ENCODE results near the gene PLAC8L1.

Gene PLAC8L1

GRCh38 chr5:146070746-146071145 lies 34.6 kb downstream of the PLAC8L1 start:
- Histone ChIP-seq H3K36me3 (ENCODE audit: control insufficient read depth in 5 of 5, insufficient read depth in 5 of 5, low read length in 5 of 5) (no peaks in the 10 kb centered on the region), H3K9me3 (ENCODE audit: control insufficient read depth in 5 of 5, low read length in 5 of 5) (no peaks in the 10 kb centered on the region), H3K27me3 (ENCODE audit: control insufficient read depth in 5 of 5, insufficient read depth in 4 of 5, low read length in 5 of 5) (peaks cover 3 to 10% (median 9%) of the 10 kb centered on the region in 5 donors), H3K9ac (ENCODE audit: low read length in 5 of 5) (no peak overlapping the region), H3K4me3 (ENCODE audit: low read depth in 1 of 5, low read length in 5 of 5) (no peak overlapping the region), H3K4me1 (ENCODE audit: control insufficient read depth in 5 of 5, insufficient read depth in 5 of 5, low read length in 5 of 5) (peaks cover 0 to 8% (median 0%) of the 10 kb centered on the region in 5 donors), H3K27ac (ENCODE audit: low read depth, low read length) (no peak overlapping the region)

GRCh38 chr5:146069780-146070099 lies 35.6 kb downstream of the PLAC8L1 start:
- H3K27me3 ChIP-seq (ENCODE audit: control insufficient read depth in 5 of 5, insufficient read depth in 4 of 5, low read length in 5 of 5) = peaks cover 3 to 10% (median 6%) of the 10 kb centered on the region in 5 donors
- no peak overlapping the region for H3K27ac ChIP-seq (ENCODE audit: low read depth, low read length)
- no peaks in the 10 kb centered on the region for H3K36me3 ChIP-seq (ENCODE audit: control insufficient read depth in 5 of 5, insufficient read depth in 5 of 5, low read length in 5 of 5)
- no peak overlapping the region for H3K9ac ChIP-seq (ENCODE audit: low read length in 5 of 5)
- peaks cover 0 to 8% (median 0%) of the 10 kb centered on the region in 5 donors for H3K4me1 ChIP-seq (ENCODE audit: control insufficient read depth in 5 of 5, insufficient read depth in 5 of 5, low read length in 5 of 5)
- no peaks in the 10 kb centered on the region for H3K9me3 ChIP-seq (ENCODE audit: control insufficient read depth in 5 of 5, low read length in 5 of 5)
- H3K4me3 ChIP-seq (ENCODE audit: low read depth in 1 of 5, low read length in 5 of 5) = no peak overlapping the region

GRCh38 chr5:146068977-146069779 lies 36.2 kb downstream of the PLAC8L1 start:
- Histone ChIP-seq H3K9me3 (ENCODE audit: control insufficient read depth in 5 of 5, low read length in 5 of 5) (no peaks in the 10 kb centered on the region), H3K4me1 (ENCODE audit: control insufficient read depth in 5 of 5, insufficient read depth in 5 of 5, low read length in 5 of 5) (peaks cover 0 to 8% (median 0%) of the 10 kb centered on the region in 5 donors), H3K27me3 (ENCODE audit: control insufficient read depth in 5 of 5, insufficient read depth in 4 of 5, low read length in 5 of 5) (peaks cover under 1 to 8% (median 4%) of the 10 kb centered on the region in 5 donors), H3K9ac (ENCODE audit: low read length in 5 of 5) (no peak overlapping the region), H3K36me3 (ENCODE audit: control insufficient read depth in 5 of 5, insufficient read depth in 5 of 5, low read length in 5 of 5) (no peaks in the 10 kb centered on the region), H3K27ac (ENCODE audit: low read depth, low read length) (no peak overlapping the region), H3K4me3 (ENCODE audit: low read depth in 1 of 5, low read length in 5 of 5) (no peak overlapping the region)

GRCh38 chr5:146068206-146068605 lies 37.2 kb downstream of the PLAC8L1 start:
- H3K27ac ChIP-seq (ENCODE audit: low read depth, low read length) = no peak overlapping the region
- H3K9ac ChIP-seq (ENCODE audit: low read length in 5 of 5) = no peak overlapping the region
- peaks cover 0 to 8% (median 0%) of the 10 kb centered on the region in 5 donors for H3K4me1 ChIP-seq (ENCODE audit: control insufficient read depth in 5 of 5, insufficient read depth in 5 of 5, low read length in 5 of 5)
- no peaks in the 10 kb centered on the region for H3K36me3 ChIP-seq (ENCODE audit: control insufficient read depth in 5 of 5, insufficient read depth in 5 of 5, low read length in 5 of 5)
- H3K4me3 ChIP-seq (ENCODE audit: low read depth in 1 of 5, low read length in 5 of 5) = no peak overlapping the region
- H3K9me3 ChIP-seq (ENCODE audit: control insufficient read depth in 5 of 5, low read length in 5 of 5) = no peaks in the 10 kb centered on the region
- peaks cover 0 to 2% (median 0%) of the 10 kb centered on the region in 5 donors for H3K27me3 ChIP-seq (ENCODE audit: control insufficient read depth in 5 of 5, insufficient read depth in 4 of 5, low read length in 5 of 5)

GRCh38 chr5:146066968-146067367 lies 38.4 kb downstream of the PLAC8L1 start:
- Histone ChIP-seq H3K4me1 (ENCODE audit: control insufficient read depth in 5 of 5, insufficient read depth in 5 of 5, low read length in 5 of 5) (peaks cover 0 to 6% (median 0%) of the 10 kb centered on the region in 5 donors), H3K4me3 (ENCODE audit: low read depth in 1 of 5, low read length in 5 of 5) (no peak overlapping the region), H3K27me3 (ENCODE audit: control insufficient read depth in 5 of 5, insufficient read depth in 4 of 5, low read length in 5 of 5) (no peaks in the 10 kb centered on the region), H3K9ac (ENCODE audit: low read length in 5 of 5) (no peak overlapping the region), H3K9me3 (ENCODE audit: control insufficient read depth in 5 of 5, low read length in 5 of 5) (no peaks in the 10 kb centered on the region), H3K27ac (ENCODE audit: low read depth, low read length) (no peak overlapping the region), H3K36me3 (ENCODE audit: control insufficient read depth in 5 of 5, insufficient read depth in 5 of 5, low read length in 5 of 5) (peaks cover 0 to 6% (median 0%) of the 10 kb centered on the region in 5 donors)

GRCh38 chr5:146060221-146060585 lies 45.2 kb downstream of the PLAC8L1 start:
- H3K27ac ChIP-seq (ENCODE audit: low read depth, low read length) = no peak overlapping the region

GRCh38 chr5:146059460-146060220 lies 45.7 kb downstream of the PLAC8L1 start:
- Histone ChIP-seq H3K4me3 (ENCODE audit: low read depth in 1 of 5, low read length in 5 of 5) (no peak overlapping the region), H3K27ac (ENCODE audit: low read depth, low read length) (no peak overlapping the region)

More at GRCh38 chr5:146060221-146060585, 45.2 kb downstream of the PLAC8L1 start:
- Histone ChIP-seq H3K27me3 (ENCODE audit: control insufficient read depth in 5 of 5, insufficient read depth in 4 of 5, low read length in 5 of 5) (peaks cover 0 to 8% (median 0%) of the 10 kb centered on the region in 5 donors), H3K9me3 (ENCODE audit: control insufficient read depth in 5 of 5, low read length in 5 of 5) (no peaks in the 10 kb centered on the region), H3K9ac (ENCODE audit: low read length in 5 of 5) (no peak overlapping the region), H3K4me1 (ENCODE audit: control insufficient read depth in 5 of 5, insufficient read depth in 5 of 5, low read length in 5 of 5) (no peaks in the 10 kb centered on the region), H3K36me3 (ENCODE audit: control insufficient read depth in 5 of 5, insufficient read depth in 5 of 5, low read length in 5 of 5) (peaks cover 0 to 9% (median 5%) of the 10 kb centered on the region in 5 donors), H3K4me3 (ENCODE audit: low read depth in 1 of 5, low read length in 5 of 5) (no peak overlapping the region)

GRCh38 chr5:146055432-146055831 lies 49.9 kb downstream of the PLAC8L1 start:
- Histone ChIP-seq H3K27ac (ENCODE audit: low read depth, low read length) (no peak overlapping the region), H3K4me1 (ENCODE audit: control insufficient read depth in 5 of 5, insufficient read depth in 5 of 5, low read length in 5 of 5) (no peaks in the 10 kb centered on the region), H3K27me3 (ENCODE audit: control insufficient read depth in 5 of 5, insufficient read depth in 4 of 5, low read length in 5 of 5) (peaks cover 0 to 12% (median 0%) of the 10 kb centered on the region in 5 donors), H3K9ac (ENCODE audit: low read length in 5 of 5) (no peak overlapping the region), H3K4me3 (ENCODE audit: low read depth in 1 of 5, low read length in 5 of 5) (no peak overlapping the region), H3K36me3 (ENCODE audit: control insufficient read depth in 5 of 5, insufficient read depth in 5 of 5, low read length in 5 of 5) (peaks cover 0 to 5% (median 3%) of the 10 kb centered on the region in 5 donors), H3K9me3 (ENCODE audit: control insufficient read depth in 5 of 5, low read length in 5 of 5) (no peaks in the 10 kb centered on the region)

More at GRCh38 chr5:146059460-146060220, 45.7 kb downstream of the PLAC8L1 start:
- Histone ChIP-seq H3K27me3 (ENCODE audit: control insufficient read depth in 5 of 5, insufficient read depth in 4 of 5, low read length in 5 of 5) (peaks cover 0 to 8% (median 0%) of the 10 kb centered on the region in 5 donors), H3K9ac (ENCODE audit: low read length in 5 of 5) (no peak overlapping the region), H3K9me3 (ENCODE audit: control insufficient read depth in 5 of 5, low read length in 5 of 5) (no peaks in the 10 kb centered on the region), H3K4me1 (ENCODE audit: control insufficient read depth in 5 of 5, insufficient read depth in 5 of 5, low read length in 5 of 5) (no peaks in the 10 kb centered on the region), H3K36me3 (ENCODE audit: control insufficient read depth in 5 of 5, insufficient read depth in 5 of 5, low read length in 5 of 5) (peaks cover 0 to 9% (median 5%) of the 10 kb centered on the region in 5 donors)

- Histone ChIP-seq H3K4me3 (ENCODE audit: low read depth in 1 of 5, low read length in 5 of 5) (no peak overlapping the region), H3K27me3 (ENCODE audit: control insufficient read depth in 5 of 5, insufficient read depth in 4 of 5, low read length in 5 of 5) (peaks cover 0 to 6% (median 0%) of the 10 kb centered on the region in 5 donors), H3K9ac (ENCODE audit: low read length in 5 of 5) (no peak overlapping the region), H3K9me3 (ENCODE audit: control insufficient read depth in 5 of 5, low read length in 5 of 5) (no peaks in the 10 kb centered on the region), H3K27ac (ENCODE audit: low read depth, low read length) (no peak overlapping the region), H3K4me1 (ENCODE audit: control insufficient read depth in 5 of 5, insufficient read depth in 5 of 5, low read length in 5 of 5) (no peaks in the 10 kb centered on the region), H3K36me3 (ENCODE audit: control insufficient read depth in 5 of 5, insufficient read depth in 5 of 5, low read length in 5 of 5) (peaks cover 0 to 5% (median 3%) of the 10 kb centered on the region in 5 donors)
These were observed 52.6 kb downstream of the PLAC8L1 start for GRCh38 chr5:146052780-146053179.

- Histone ChIP-seq H3K36me3 (ENCODE audit: control insufficient read depth in 5 of 5, insufficient read depth in 5 of 5, low read length in 5 of 5) (peaks cover 0 to 5% (median 0%) of the 10 kb centered on the region in 5 donors), H3K9me3 (ENCODE audit: control insufficient read depth in 5 of 5, low read length in 5 of 5) (no peaks in the 10 kb centered on the region), H3K27ac (ENCODE audit: low read depth, low read length) (no peak overlapping the region), H3K4me3 (ENCODE audit: low read depth in 1 of 5, low read length in 5 of 5) (no peak overlapping the region), H3K9ac (ENCODE audit: low read length in 5 of 5) (no peak overlapping the region), H3K27me3 (ENCODE audit: control insufficient read depth in 5 of 5, insufficient read depth in 4 of 5, low read length in 5 of 5) (peaks cover 0 to 4% (median 0%) of the 10 kb centered on the region in 5 donors), H3K4me1 (ENCODE audit: control insufficient read depth in 5 of 5, insufficient read depth in 5 of 5, low read length in 5 of 5) (peaks cover 0 to 4% (median 0%) of the 10 kb centered on the region in 5 donors)
These were observed 53.7 kb downstream of the PLAC8L1 start for GRCh38 chr5:146051678-146052077.
